Thymus (tissue), 11 donors: ENCODE measurements around the gene CDH4. TPM values are rescaled to one million over a fixed set of nuclear protein-coding genes. Genes with fewer than 3 reads are reported as not detected.

Experiments
- DNase-seq, 9 donors: peaks; one replicate each; pipeline ENCODE4 v3.0.0-alpha.2; 2013; ENCODE audit warnings: low spot score in 9 of 9, low read depth in 6 of 9, missing footprints in 1 of 9
- H3K27ac ChIP-seq, 2 donors: one replicate each; pipeline ENCODE4 v1.5.1; 2013; ENCODE audit warnings: control low read depth in 1 of 2, low read depth in 1 of 2, low read length in 1 of 2, mild to moderate bottlenecking in 1 of 2, moderate library complexity in 1 of 2
- H3K27me3 ChIP-seq, 2 donors: one replicate each; pipeline ENCODE4 v1.5.1; 2013; ENCODE audit warnings: low read length in 1 of 2; ENCODE audit not compliant: control insufficient read depth in 2 of 2, insufficient read depth in 1 of 2
- H3K36me3 ChIP-seq, 2 donors: one replicate each; pipeline ENCODE4 v1.5.1; 2013; ENCODE audit warnings: low read length in 1 of 2, mild to moderate bottlenecking in 1 of 2, moderate library complexity in 1 of 2; ENCODE audit not compliant: control insufficient read depth in 2 of 2, insufficient read depth in 2 of 2
- H3K4me1 ChIP-seq, 2 donors: one replicate each; pipeline ENCODE4 v1.5.1; 2013; ENCODE audit warnings: low read length in 2 of 2; ENCODE audit not compliant: control insufficient read depth in 2 of 2, insufficient read depth in 2 of 2
- H3K4me3 ChIP-seq, 2 donors: one replicate each; pipeline ENCODE4 v1.5.1; 2013; ENCODE audit warnings: low read length in 2 of 2, control low read depth in 1 of 2, mild to moderate bottlenecking in 1 of 2
- H3K9me3 ChIP-seq, 2 donors: one replicate each; pipeline ENCODE4 v1.5.1; 2013; ENCODE audit warnings: low read length in 1 of 2, mild to moderate bottlenecking in 1 of 2; ENCODE audit not compliant: control insufficient read depth in 2 of 2, insufficient read depth in 1 of 2
- WGBS: extraction: QIAGEN DNeasy Blood & Tissue Kit; methylation state at CpG from one replicate; pipeline ENCODE4 v1.1.7; 2013; 5-methylcytosine and 5-hydroxymethylcytosine counted together
- polyA plus RNA-seq: library from polyadenylated mRNA; stranded (reverse); fragments of 200-250 nt; gene quantifications from one replicate; pipeline ENCODE4 v1.2.3, GENCODE V29; 2013
- total RNA-seq: library from RNA; stranded (reverse); fragments of 120-200 nt; gene quantifications from one replicate; pipeline ENCODE4 v1.2.4, GENCODE V29; 2013
- donor health status: healthy.

The CDH4 gene
- total and polyA plus RNA-seq, 2 donors: 0.34 to 0.61 TPM

DNA sequence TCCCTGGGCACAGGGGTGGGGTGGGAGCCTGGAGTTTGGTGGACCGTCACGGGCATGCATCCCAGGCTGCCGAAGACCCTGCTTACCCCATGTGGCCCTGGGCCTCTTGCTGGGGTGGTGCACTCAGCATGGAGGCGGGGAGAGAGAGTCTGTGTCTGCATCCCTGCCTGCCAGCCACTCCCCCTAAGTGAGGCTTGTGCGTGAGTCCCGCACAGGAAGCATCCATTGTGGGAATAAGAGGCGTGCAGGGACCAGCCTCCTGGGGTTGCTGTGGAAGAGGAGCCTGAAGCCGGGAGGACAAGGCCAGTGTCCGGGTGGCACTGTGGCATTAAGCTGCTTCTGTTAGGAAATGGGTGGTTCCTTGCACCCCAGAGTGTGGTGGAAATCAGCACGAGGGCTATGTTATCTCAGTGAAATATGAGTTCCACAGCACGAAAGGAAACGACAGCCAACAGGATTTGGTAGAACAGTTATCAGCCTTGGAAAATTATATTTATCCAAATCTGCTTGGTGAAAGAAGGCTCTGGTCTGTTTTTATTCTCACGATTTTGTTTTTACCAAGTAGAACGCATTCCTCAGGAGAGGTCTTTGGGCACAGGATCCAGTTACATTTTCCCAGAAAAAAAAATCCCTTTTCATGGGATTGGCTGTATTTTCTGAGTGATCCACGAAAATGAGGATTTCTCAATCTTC, 35.7 kb downstream of the CDH4 start:
- H3K27ac ChIP-seq: no peak overlapping the region
- H3K27me3 ChIP-seq: no peaks in the 10 kb centered on the region
- WGBS: 87% methylated on average over 15 of the region's 15 CpGs
- no peak overlapping the region for H3K4me3 ChIP-seq
- peaks cover 1 to 4% of the 10 kb centered on the region in 2 donors for H3K9me3 ChIP-seq
- H3K36me3 ChIP-seq: no peaks in the 10 kb centered on the region
- H3K4me1 ChIP-seq: no peaks in the 10 kb centered on the region
- no peak for DNase-seq

- Histone ChIP-seq H3K4me1 (no peaks in the 10 kb centered on the region), H3K36me3 (no peaks in the 10 kb centered on the region), H3K4me3 (no peak overlapping the region), H3K9me3 (peaks cover 1 to 3% of the 10 kb centered on the region in 2 donors), H3K27ac (no peak overlapping the region), H3K27me3 (no peaks in the 10 kb centered on the region)
- no peak for DNase-seq
- WGBS: 95% methylated on average over 17 of the region's 17 CpGs
Measured at GRCh38 chr20:61288331-61288784, 36.3 kb downstream of the CDH4 start.

DNA sequence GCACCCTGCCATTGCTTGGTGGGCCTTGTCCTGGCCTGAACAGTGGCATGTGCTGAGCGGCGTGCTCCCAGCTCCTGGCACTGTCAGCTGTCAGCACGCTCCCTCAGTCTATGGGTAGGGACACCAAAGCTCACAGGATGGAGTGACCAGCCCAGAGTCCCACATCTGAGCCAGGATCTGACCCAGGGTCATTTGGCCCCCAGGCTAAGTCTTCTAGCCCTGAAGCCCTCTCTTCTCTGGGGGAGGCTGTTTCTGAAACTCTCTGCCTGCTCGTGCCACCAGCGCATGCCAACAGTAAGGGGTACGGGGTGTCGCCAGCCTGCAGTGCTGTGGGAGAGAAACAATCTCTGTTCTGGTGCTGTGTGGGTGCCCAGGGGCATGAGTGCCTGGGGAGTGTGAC, 37.1 kb downstream of the CDH4 start:
- no peak for DNase-seq
- H3K27me3 ChIP-seq: no peaks in the 10 kb centered on the region
- H3K4me3 ChIP-seq: no peak overlapping the region
- peaks cover 0 to 4% of the 10 kb centered on the region in 2 donors for H3K9me3 ChIP-seq
- no peak overlapping the region for H3K27ac ChIP-seq
- no peaks in the 10 kb centered on the region for H3K36me3 ChIP-seq
- WGBS: 84% methylated on average over 7 of the region's 7 CpGs
- H3K4me1 ChIP-seq: no peaks in the 10 kb centered on the region

GRCh38 chr20:61290721-61291120, 38.7 kb downstream of the CDH4 start:
- H3K4me3 ChIP-seq: no peak overlapping the region
- H3K36me3 ChIP-seq: no peaks in the 10 kb centered on the region
- no peak overlapping the region for H3K27ac ChIP-seq
- no peak for DNase-seq
- H3K27me3 ChIP-seq: no peaks in the 10 kb centered on the region
- no peaks in the 10 kb centered on the region for H3K4me1 ChIP-seq
- peaks cover 0 to 4% of the 10 kb centered on the region in 2 donors for H3K9me3 ChIP-seq
- WGBS: 88% methylated on average over 4 of the region's 4 CpGs

- Histone ChIP-seq H3K9me3 (peaks cover 0 to 4% of the 10 kb centered on the region in 2 donors), H3K36me3 (no peaks in the 10 kb centered on the region), H3K4me1 (no peaks in the 10 kb centered on the region), H3K27ac (no peak overlapping the region), H3K27me3 (no peaks in the 10 kb centered on the region), H3K4me3 (no peak overlapping the region)
- WGBS: 95% methylated on average over 17 of the region's 17 CpGs
- DNase-seq: no peak
Measured at GRCh38 chr20:61291166-61291829, 39.2 kb downstream of the CDH4 start.

- Histone ChIP-seq H3K27me3 (no peaks in the 10 kb centered on the region), H3K36me3 (no peaks in the 10 kb centered on the region), H3K4me1 (no peaks in the 10 kb centered on the region), H3K9me3 (peaks cover 0 to 5% of the 10 kb centered on the region in 2 donors), H3K4me3 (no peak overlapping the region), H3K27ac (no peak overlapping the region)
- DNase-seq: no peak
- 91% methylated on average over 11 of the region's 11 CpGs for WGBS
Measured at GRCh38 chr20:61292391-61292790, 40.3 kb downstream of the CDH4 start.

DNA sequence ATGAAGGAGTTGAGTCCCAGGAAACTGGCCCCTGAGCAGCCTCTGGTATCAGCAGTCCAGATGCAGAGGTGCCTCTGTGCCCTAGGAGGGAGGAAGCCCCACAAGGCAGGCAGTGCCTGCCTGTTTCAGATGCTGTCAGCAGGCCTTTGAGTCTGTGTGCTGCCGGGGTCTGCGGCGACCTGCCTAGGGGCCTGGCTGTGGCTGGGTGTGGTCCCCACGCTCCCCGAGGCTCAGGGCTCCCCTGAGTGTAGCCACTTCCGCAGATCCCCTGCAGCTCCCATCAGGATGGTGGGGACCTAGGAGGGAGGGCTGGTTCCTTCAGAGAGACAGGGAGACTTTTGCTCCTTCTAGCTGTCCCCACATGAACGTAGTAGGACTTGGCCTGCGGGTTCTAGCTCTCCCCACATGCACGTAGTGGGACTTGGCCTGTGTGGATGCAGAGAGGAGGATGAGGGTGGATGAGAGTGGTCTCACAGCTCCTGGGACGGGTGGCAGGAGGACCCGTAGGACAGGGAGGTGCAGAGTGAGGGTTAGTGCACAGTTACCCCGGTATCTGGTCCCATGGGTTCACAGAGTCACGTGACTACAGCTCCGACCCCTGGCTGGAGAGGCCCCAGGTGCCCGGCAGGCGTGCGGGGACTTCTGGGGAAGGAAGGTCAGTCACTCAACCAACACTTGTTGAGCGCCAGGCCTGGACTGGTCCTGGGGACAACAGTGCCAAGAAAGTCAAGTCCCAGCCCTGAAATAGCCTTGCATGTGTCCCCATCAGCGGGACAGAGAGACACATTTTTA, 41.0 kb downstream of the CDH4 start:
- H3K27ac ChIP-seq: no peak overlapping the region
- H3K9me3 ChIP-seq: peaks cover 0 to 4% of the 10 kb centered on the region in 2 donors
- no peak for DNase-seq
- H3K4me1 ChIP-seq: no peaks in the 10 kb centered on the region
- no peaks in the 10 kb centered on the region for H3K36me3 ChIP-seq
- no peak overlapping the region for H3K4me3 ChIP-seq
- 94% methylated on average over 19 of the region's 19 CpGs for WGBS
- no peaks in the 10 kb centered on the region for H3K27me3 ChIP-seq

GRCh38 chr20:61293951-61294350, 41.9 kb downstream of the CDH4 start:
- H3K4me3 ChIP-seq: no peak overlapping the region
- no peaks in the 10 kb centered on the region for H3K36me3 ChIP-seq
- H3K9me3 ChIP-seq: peaks cover 0 to 6% of the 10 kb centered on the region in 2 donors
- 91% methylated on average over 12 of the region's 12 CpGs for WGBS
- H3K27ac ChIP-seq: no peak overlapping the region
- DNase-seq: no peak
- no peaks in the 10 kb centered on the region for H3K4me1 ChIP-seq
- H3K27me3 ChIP-seq: no peaks in the 10 kb centered on the region

GRCh38 chr20:61295249-61295648, 43.2 kb downstream of the CDH4 start:
- DNase-seq: no peak
- Histone ChIP-seq H3K27me3 (no peaks in the 10 kb centered on the region), H3K4me3 (no peak overlapping the region), H3K36me3 (no peaks in the 10 kb centered on the region), H3K9me3 (peaks cover 0 to 6% of the 10 kb centered on the region in 2 donors), H3K27ac (no peak overlapping the region), H3K4me1 (no peaks in the 10 kb centered on the region)
- 96% methylated on average over 13 of the region's 13 CpGs for WGBS
